PC-9 (cell line): ENCODE data around the gene LCE7A.

Experiments used
- CTCF ChIP-seq: fragments of 200-600 bp; sonication (generic); conservative IDR thresholded peaks from 2 replicates; pipeline ENCODE4 v1.6.1; 2017; ENCODE audit warnings: mixed run types, antibody characterized with exemption, mild to moderate bottlenecking, moderate library complexity
- EZH2 ChIP-seq: fragments of 200-600 bp; sonication (generic); IDR thresholded peaks from 2 replicates; pipeline ENCODE4 v1.8.0; 2017; ENCODE audit warnings: antibody characterized with exemption, low read depth

DNA sequence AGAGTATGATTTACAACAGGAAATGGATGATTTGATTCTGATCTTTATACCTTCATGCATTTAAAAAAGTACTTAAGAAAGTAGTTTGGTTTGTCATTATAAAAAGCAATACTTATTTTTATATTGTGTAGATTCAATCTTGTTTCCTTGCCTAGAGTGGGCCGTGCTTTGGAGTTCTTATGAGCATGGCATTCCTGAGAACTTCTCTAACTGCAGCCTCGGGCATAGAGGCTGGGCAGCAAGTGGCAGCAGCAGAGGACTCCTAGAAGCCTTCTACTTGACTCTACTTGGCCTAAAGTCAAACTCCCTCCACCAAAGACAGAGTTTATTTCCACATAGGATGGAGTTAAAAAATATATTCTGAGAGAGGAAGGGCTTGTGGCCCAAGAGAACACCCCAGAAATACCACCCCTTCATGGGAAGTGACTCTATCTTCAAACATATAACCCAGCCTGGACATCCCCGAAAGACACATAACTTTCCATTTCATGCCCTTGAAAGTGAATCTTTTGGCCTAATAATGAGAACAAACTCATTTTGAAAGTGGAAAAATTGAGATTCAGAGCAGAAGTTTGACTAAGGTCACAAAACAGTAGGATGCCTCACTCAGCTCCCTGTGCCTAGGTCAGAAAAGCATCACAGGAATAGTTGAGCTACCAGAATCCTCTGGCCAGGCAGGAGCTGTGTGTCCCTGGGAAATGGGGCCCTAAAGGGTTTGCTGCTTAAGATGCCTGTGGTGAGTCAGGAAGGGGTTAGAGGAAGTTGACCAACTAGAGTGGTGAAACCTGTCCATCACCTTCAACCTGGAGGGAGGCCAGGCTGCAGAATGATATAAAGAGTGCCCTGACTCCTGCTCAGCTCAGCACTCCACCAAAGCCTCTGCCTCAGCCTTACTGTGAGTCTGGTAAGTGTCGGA is 48.1 kb downstream of the LCE7A start, which contains the start of gene IVL:
- TF ChIP-seq CTCF (no peak), EZH2 (no peak)
